Measurements from ENCODE around the gene CCDC142. TPM values are rescaled to one million over a fixed set of nuclear protein-coding genes. Genes with fewer than 3 reads are reported as not detected.
"Not testable (repeated sequence)": the region's sequence is repeated elsewhere in the genome, so short reads cannot be mapped to it uniquely, and the experiment has no call there.

The CCDC142 gene
- total RNA-seq, 5 donors from 2014 or later (not counting 1 experiment from before 2014, with no cell fraction given), result 16.1 to 59.3 (median 56.7) TPM

DNA sequence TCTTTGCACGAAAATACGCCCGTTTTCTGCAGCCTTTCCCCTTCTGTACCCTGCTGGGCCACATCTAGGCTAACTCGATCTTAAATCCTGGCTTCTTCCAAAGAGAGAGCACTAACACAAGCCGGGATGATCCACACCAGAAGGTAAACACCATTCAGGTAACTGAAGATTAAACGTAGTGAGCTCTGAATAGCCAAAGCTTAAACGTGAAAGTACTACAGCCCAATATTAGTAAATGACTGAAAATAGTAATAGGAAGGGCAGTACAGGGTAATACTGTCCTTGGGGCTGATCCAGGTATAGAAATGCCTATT lies 9.9 kb downstream of the CCDC142 start:
- peak overlapping the region; percentile 95 to 99 for H3K27ac Mint-ChIP-seq
- ChIA-PET CTCF (interaction anchor here (0.6 to 2.6 kb wide), 5 partner anchors 9 to 31 kb away, joined by 3 to 17 read pairs (median 3); partner anchors contain the start of genes CCDC142 (in 1 of the 2), TTC31 (in 1 of the 2) and WBP1 (in 1 of the 2)), POLR2A (interaction anchor here (0.6 to 2.0 kb wide), 4 partner anchors 9 to 58 kb away, joined by 3 to 15 read pairs (median 4); partner anchors contain the start of genes CCDC142 (in 1 of the 2) and WBP1 (in 1 of the 2))
- H3K9me3 ChIP-seq, result no peaks in the 10 kb centered on the region
- no peak for DNase-seq
- WGBS (ENCODE audit: insufficient coverage), result 10% methylated on average over 5 of the region's 7 CpGs
- peaks cover 9 to 33% of the 10 kb centered on the region in 2 donors for H3K36me3 ChIP-seq (ENCODE audit: control insufficient read depth in 2 of 2, extremely low read depth in 1 of 2, insufficient read depth in 1 of 2, low read length in 1 of 2)
- peak overlapping the region; percentile 66 to 73 for H3K4me3 ChIP-seq (ENCODE audit: control insufficient read depth in 1 of 2, extremely low read depth in 1 of 2, low read length in 1 of 2)
- no peaks in the 10 kb centered on the region for H3K9me3 Mint-ChIP-seq
- peaks cover 13 to 27% of the 10 kb centered on the region in 2 experiments for H3K4me1 ChIP-seq (ENCODE audit: control insufficient read depth in 1 of 2, extremely low read depth in 1 of 2, insufficient read depth in 2 of 2, low read length in 2 of 2)
- H3K4me3 Mint-ChIP-seq, result peak overlapping the region; percentile 90 to 96 (median 96)
- H3K27me3 Mint-ChIP-seq, result no peaks in the 10 kb centered on the region
- peak overlapping the region; percentile 88 for H3K27ac ChIP-seq (ENCODE audit: low read length)
- H3K4me1 Mint-ChIP-seq, result peaks cover 22 to 30% (median 24%) of the 10 kb centered on the region in 3 donors
- no peak for ATAC-seq (replicated peaks in 1 of 4)
- H3K36me3 Mint-ChIP-seq, result peaks cover 23% of the 10 kb centered on the region
- no peaks in the 10 kb centered on the region for H3K27me3 ChIP-seq (replicated peaks in 1 of 2; ENCODE audit: control insufficient read depth in 2 of 2, extremely low read depth in 1 of 2, insufficient read depth in 2 of 2, low read length in 1 of 2)

DNA sequence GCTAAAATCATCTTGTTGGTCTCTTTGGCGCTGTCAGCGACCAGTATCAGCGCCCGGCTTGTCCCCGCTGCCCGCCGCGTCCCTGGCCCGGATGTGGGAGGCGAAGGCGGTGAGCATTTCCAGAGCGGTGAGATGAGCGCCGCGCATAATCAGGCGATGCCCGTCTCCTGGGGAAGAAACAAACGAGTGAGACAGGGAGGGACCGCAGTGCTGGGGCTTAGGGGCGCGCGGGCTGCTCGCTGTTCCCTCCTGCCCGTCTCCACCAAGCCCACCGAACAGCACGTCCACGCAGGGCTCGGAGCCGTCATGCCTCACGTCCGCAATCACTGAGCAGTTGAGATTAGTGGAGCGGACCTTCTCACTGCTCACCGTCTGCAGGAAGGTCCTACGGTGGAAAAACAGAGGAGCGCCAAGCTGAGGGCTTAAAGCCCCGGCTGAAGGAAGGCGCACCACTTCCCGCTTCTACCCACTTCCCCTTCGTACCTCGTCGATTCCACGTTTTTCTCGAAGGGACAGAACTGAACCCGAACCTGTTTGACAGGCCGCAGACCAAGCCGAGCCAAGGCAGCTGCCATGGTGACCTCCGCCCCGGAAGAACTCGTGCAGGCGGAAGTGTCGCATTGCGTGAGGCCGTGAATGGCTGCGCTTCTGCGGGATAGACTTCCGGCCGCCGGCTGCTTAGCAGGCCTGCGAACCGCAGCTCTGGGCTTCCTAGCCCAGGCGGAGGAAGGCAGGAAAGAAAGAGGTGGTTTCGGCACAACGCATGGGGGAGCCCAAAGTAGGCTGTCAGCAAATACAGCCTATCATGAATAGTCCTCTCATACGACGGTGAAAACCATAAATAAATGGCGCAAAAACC lies 10.5 kb downstream of the CCDC142 start, which contains the start of gene MRPL53:
Gene MRPL53, minus strand, starts transcription at position 595 of the 859 bp plus-strand sequence. Its CDS starts 20 bp downstream, at position 575.
- H3K9me3 Mint-ChIP-seq, result no peaks in the 10 kb centered on the region
- POLR2A ChIA-PET, result interaction anchor here (0.6 to 2.0 kb wide), 5 partner anchors 9 to 59 kb away, joined by 3 to 15 read pairs (median 4); partner anchors contain the start of genes CCDC142 (in 1 of the 2) and WBP1 (in 1 of the 2)
- CTCF ChIA-PET, result interaction anchor here (0.6 to 2.6 kb wide), 4 partner anchors 10 to 20 kb away, joined by 3 to 17 read pairs (median 4); partner anchors contain the start of genes CCDC142 (in 1 of the 2), TTC31 (in 1 of the 2) and WBP1 (in 1 of the 2)
- ATAC-seq (replicated peaks in 1 of 4), result peak; percentile 93 to 96 (median 94)
- peak within 1 kb of the TSS; percentile 90 to 96 (median 96) for H3K4me3 Mint-ChIP-seq
- peaks cover 13 to 27% of the 10 kb centered on the region in 2 experiments for H3K4me1 ChIP-seq (ENCODE audit: control insufficient read depth in 1 of 2, extremely low read depth in 1 of 2, insufficient read depth in 2 of 2, low read length in 2 of 2)
- peak within 1 kb of the TSS; percentile 95 to 99 for H3K27ac Mint-ChIP-seq
- H3K4me3 ChIP-seq (ENCODE audit: control insufficient read depth in 1 of 2, extremely low read depth in 1 of 2, low read length in 1 of 2), result peak within 1 kb of the TSS; percentile 66 to 73
- H3K9me3 ChIP-seq, result no peaks in the 10 kb centered on the region
- H3K27ac ChIP-seq (ENCODE audit: low read length), result peak within 1 kb of the TSS; percentile 88
- peak; percentile 90 to 99 (median 95) for DNase-seq
- no peaks in the 10 kb centered on the region for H3K27me3 ChIP-seq (replicated peaks in 1 of 2; ENCODE audit: control insufficient read depth in 2 of 2, extremely low read depth in 1 of 2, insufficient read depth in 2 of 2, low read length in 1 of 2)
- H3K27me3 Mint-ChIP-seq, result no peaks in the 10 kb centered on the region
- peaks cover 9 to 28% of the 10 kb centered on the region in 2 donors for H3K36me3 ChIP-seq (ENCODE audit: control insufficient read depth in 2 of 2, extremely low read depth in 1 of 2, insufficient read depth in 1 of 2, low read length in 1 of 2)
- 2% methylated on average over 56 of the region's 66 CpGs for WGBS (ENCODE audit: insufficient coverage)
- peaks cover 19% of the 10 kb centered on the region for H3K36me3 Mint-ChIP-seq
- H3K4me1 Mint-ChIP-seq, result peaks cover 21 to 30% (median 24%) of the 10 kb centered on the region in 3 donors

DNA sequence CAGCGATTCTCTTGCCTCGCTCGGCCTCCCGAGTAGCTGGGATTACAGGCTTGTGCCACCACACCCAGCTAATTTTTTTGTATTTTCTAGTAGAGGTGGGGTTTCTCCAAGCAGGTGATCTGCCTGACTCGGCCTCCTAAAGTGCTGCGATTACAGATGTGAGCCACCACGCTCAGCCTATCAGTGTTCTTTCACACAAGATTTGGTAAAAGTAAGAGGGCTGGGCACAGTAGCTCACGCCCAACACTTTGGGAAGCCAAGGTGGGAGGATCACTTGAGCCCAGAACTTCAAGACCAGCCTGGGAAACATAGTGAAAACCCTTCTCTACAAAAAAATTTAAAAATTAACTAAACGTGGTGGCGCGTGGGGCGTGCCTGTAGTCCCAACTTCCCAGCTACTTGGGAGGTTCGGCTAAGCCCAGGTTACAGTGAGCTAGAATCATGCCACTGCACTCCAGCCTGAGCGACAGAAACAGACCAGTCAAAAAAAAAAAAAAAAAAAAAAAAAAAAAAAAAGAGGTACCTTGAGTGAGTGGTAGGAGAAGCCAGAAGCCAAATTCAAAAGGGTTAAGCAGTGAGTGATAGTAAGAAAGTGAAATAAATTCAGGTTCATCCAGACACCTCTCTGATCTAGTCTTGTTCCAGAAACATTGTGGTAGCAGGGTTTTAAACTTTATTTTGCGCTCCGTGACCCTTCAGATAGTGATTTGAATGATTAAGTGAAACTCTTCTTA lies 11.3 kb downstream of the CCDC142 start:
- H3K4me1 Mint-ChIP-seq, result peaks cover 21 to 30% (median 24%) of the 10 kb centered on the region in 3 donors
- H3K36me3 Mint-ChIP-seq, result peaks cover 18% of the 10 kb centered on the region
- ChIA-PET CTCF (interaction anchor here (0.6 to 1.2 kb wide), 3 partner anchors 11 to 71 kb away, joined by 4 to 8 read pairs (median 8); partner anchors contain the start of genes CCDC142 (in 1 of the 2) and TTC31 (in 1 of the 2)), POLR2A (interaction anchor here (0.5 to 1.3 kb wide), 5 partner anchors 9 to 272 kb away, joined by 3 to 14 read pairs (median 7); partner anchors contain the start of genes C2orf81 (in 1 of the 2) and WBP1 (in 1 of the 2))
- 92% methylated on average over 2 of the region's 16 CpGs for WGBS (ENCODE audit: insufficient coverage)
- peak overlapping the region; percentile 95 to 99 for H3K27ac Mint-ChIP-seq
- H3K4me3 ChIP-seq (ENCODE audit: control insufficient read depth in 1 of 2, extremely low read depth in 1 of 2, low read length in 1 of 2), result peak overlapping the region; percentile 66 to 73
- DNase-seq, result no peak
- H3K4me3 Mint-ChIP-seq, result peak overlapping the region; percentile 90 to 96 (median 96)
- H3K4me1 ChIP-seq (ENCODE audit: control insufficient read depth in 1 of 2, extremely low read depth in 1 of 2, insufficient read depth in 2 of 2, low read length in 2 of 2), result peaks cover 13 to 27% of the 10 kb centered on the region in 2 experiments
- ATAC-seq (replicated peaks in 1 of 4), result no peak
- peak overlapping the region; percentile 88 for H3K27ac ChIP-seq (ENCODE audit: low read length)
- H3K9me3 Mint-ChIP-seq, result no peaks in the 10 kb centered on the region
- no peaks in the 10 kb centered on the region for H3K27me3 ChIP-seq (replicated peaks in 1 of 2; ENCODE audit: control insufficient read depth in 2 of 2, extremely low read depth in 1 of 2, insufficient read depth in 2 of 2, low read length in 1 of 2)
- H3K27me3 Mint-ChIP-seq, result no peaks in the 10 kb centered on the region
- H3K36me3 ChIP-seq (ENCODE audit: control insufficient read depth in 2 of 2, extremely low read depth in 1 of 2, insufficient read depth in 1 of 2, low read length in 1 of 2), result peaks cover 9 to 22% of the 10 kb centered on the region in 2 donors
- no peaks in the 10 kb centered on the region for H3K9me3 ChIP-seq

DNA sequence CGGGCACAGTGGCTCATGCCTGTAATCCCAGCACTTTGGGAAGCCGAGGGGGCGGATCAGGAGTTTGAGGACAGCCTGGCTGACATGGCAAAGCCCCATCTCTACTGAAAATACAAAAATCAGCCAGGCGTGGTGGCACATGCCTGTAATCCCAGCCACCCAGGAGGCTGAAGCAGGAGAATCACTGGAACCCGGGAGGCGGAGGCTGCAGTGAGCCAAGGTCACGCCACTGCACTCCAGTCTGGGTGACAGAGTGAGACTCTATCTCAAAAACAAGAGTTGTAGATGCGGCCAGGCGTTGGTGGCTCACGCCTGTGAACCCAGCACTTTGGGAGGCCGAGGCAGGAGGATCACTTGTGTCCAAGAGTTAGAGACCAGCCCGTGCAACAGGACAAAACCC lies 12.1 kb downstream of the CCDC142 start:
- not testable (repeated sequence) for H3K27ac ChIP-seq (ENCODE audit: low read length); H3K9me3 ChIP-seq; ATAC-seq (replicated peaks in 1 of 4); H3K4me3 ChIP-seq (ENCODE audit: control insufficient read depth in 1 of 2, extremely low read depth in 1 of 2, low read length in 1 of 2); H3K27me3 ChIP-seq (replicated peaks in 1 of 2; ENCODE audit: control insufficient read depth in 2 of 2, extremely low read depth in 1 of 2, insufficient read depth in 2 of 2, low read length in 1 of 2); DNase-seq; H3K27me3 Mint-ChIP-seq; H3K9me3 Mint-ChIP-seq
- WGBS (ENCODE audit: insufficient coverage), result 93% methylated on average over 6 of the region's 12 CpGs
- H3K27ac Mint-ChIP-seq, result peak overlapping the region; percentile 71 to 80
- peaks cover 17% of the 10 kb centered on the region for H3K36me3 Mint-ChIP-seq
- peak overlapping the region; percentile 48 to 71 (median 59) for H3K4me3 Mint-ChIP-seq
- H3K4me1 Mint-ChIP-seq, result peaks cover 24 to 34% (median 28%) of the 10 kb centered on the region in 3 donors
- Histone ChIP-seq H3K4me1 (ENCODE audit: control insufficient read depth in 1 of 2, extremely low read depth in 1 of 2, insufficient read depth in 2 of 2, low read length in 2 of 2) (peaks cover 17 to 32% of the 10 kb centered on the region in 2 experiments), H3K36me3 (ENCODE audit: control insufficient read depth in 2 of 2, extremely low read depth in 1 of 2, insufficient read depth in 1 of 2, low read length in 1 of 2) (peaks cover 9 to 16% of the 10 kb centered on the region in 2 donors)
- CTCF ChIA-PET, result interaction anchor here (0.6 to 1.2 kb wide), 2 partner anchors 12 to 60 kb away, joined by 4 to 8 read pairs; partner anchors contain the start of genes CCDC142 (in 1 of the 2) and TTC31 (in 1 of the 2)
- POLR2A ChIA-PET, result interaction anchor here (0.5 to 1.3 kb wide), 3 partner anchors 8 to 271 kb away, joined by 7 to 14 read pairs (median 7); partner anchors contain the start of gene WBP1 (in 1 of the 2)

DNA sequence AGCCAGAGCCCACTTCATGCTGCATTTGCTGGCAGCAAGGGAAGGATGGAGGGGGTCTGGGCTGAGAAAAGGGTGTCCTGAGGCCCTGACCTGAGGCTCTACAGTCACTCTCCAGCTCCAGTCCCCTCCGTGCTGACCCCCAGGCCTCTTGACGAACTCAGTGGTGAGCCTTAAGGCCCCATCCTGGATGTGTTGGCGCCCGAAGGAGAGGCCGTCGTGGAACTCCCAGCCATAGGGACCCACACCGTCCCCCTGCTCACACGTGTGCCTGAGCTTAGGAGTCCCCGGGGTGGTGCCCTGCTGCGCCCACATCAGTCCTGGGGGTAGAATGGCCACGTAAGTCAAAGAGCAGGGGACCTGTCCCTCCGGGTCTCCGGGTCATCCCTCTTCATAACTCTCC lies 18.4 kb downstream of the CCDC142 start:
- no peak for DNase-seq
- Histone ChIP-seq H3K4me3 (ENCODE audit: control insufficient read depth in 1 of 2, extremely low read depth in 1 of 2, low read length in 1 of 2) (peak overlapping the region; percentile 72 to 80), H3K9me3 (no peaks in the 10 kb centered on the region), H3K36me3 (ENCODE audit: control insufficient read depth in 2 of 2, extremely low read depth in 1 of 2, insufficient read depth in 1 of 2, low read length in 1 of 2) (peaks cover 6 to 20% of the 10 kb centered on the region in 2 donors), H3K27me3 (replicated peaks in 1 of 2; ENCODE audit: control insufficient read depth in 2 of 2, extremely low read depth in 1 of 2, insufficient read depth in 2 of 2, low read length in 1 of 2) (no peaks in the 10 kb centered on the region), H3K4me1 (ENCODE audit: control insufficient read depth in 1 of 2, extremely low read depth in 1 of 2, insufficient read depth in 2 of 2, low read length in 2 of 2) (peaks cover 9 to 30% of the 10 kb centered on the region in 2 experiments), H3K27ac (ENCODE audit: low read length) (peak overlapping the region; percentile 39)
- Mint-ChIP-seq H3K4me1 (peaks cover 29 to 37% (median 37%) of the 10 kb centered on the region in 3 donors), H3K4me3 (peak overlapping the region; percentile 82 to 97 (median 94)), H3K36me3 (peaks cover 5% of the 10 kb centered on the region), H3K27me3 (no peaks in the 10 kb centered on the region), H3K27ac (peak overlapping the region in 1 of 2 donors; percentile 71), H3K9me3 (no peaks in the 10 kb centered on the region)
- no peak for ATAC-seq (replicated peaks in 1 of 4)
- ChIA-PET POLR2A (no interaction called here), CTCF (no interaction called here)
- WGBS (ENCODE audit: insufficient coverage), result 7% methylated on average over 11 of the region's 13 CpGs

Measured in T-cell (primary cell).